CD4-positive, alpha-beta T cell treated with Interleukin-1 beta for 1 hour (primary cell): Measurements from ENCODE around the gene TMEM119.

Experiments
- DNase-seq, 2 donors: peaks; one replicate each; pipeline ENCODE4 v3.0.0-alpha.2; 2020 to 2022

The TMEM119 gene

DNA sequence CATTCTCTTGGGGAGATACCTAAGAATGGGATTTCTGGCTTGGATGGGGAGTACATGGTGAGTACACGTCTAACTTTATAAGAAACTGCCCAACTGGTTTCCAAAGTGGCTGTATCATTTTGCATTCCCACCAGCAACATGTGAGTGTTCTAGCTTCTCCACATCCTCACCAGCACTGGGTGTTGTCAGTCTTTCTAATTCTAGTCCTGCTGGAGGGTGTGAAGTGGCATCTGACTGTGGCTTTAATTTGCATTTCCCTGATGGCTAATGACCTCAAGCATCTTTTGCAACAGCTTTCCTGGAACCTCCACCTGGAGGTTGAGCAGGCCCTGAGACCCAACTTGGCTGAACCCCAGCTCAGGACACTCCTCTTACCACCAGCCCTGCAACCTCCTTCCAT, 18.0 kb upstream of the TMEM119 start:
- DNase-seq: no peak

DNA sequence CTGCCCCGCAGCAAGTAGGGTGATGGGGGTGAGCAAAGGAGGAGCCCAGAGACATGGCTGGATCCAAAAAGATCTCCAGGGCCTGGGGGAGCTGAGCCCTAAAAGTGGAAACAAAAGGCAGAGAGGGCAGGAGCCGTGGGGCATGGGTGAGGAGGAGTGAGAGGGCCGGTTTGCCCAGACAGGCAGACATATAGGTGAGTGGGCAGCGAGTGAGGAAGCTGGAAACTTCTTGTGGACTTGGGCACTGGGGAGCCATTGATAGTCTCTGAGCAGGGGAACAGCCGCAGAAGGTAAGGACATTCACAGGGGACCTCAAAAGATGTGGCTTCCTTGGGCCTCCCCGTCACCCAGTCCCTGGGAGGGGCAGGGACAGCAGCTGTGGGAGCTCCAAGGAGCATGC, 16.8 kb upstream of the TMEM119 start:
- DNase-seq: no peak

DNA sequence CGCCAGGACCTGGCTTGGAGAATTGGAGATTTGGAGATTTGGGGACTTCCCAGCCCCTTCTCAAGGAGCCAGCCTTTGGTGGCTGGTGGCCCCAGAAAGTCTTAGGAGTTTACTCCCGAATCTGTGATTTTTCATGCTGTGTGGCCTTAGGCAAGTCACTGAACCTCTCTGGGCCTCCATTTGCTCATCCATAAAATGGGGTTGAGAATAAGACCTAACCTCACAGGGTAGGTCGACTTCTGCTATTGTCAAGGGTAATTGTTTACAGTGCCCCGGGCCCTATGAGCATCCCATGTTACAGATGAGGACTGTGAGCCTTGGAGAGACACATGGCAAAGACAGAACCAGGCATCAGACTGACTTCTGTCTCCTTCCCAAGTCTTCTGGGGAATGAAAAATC, 16.2 kb upstream of the TMEM119 start:
- DNase-seq: no peak

DNA sequence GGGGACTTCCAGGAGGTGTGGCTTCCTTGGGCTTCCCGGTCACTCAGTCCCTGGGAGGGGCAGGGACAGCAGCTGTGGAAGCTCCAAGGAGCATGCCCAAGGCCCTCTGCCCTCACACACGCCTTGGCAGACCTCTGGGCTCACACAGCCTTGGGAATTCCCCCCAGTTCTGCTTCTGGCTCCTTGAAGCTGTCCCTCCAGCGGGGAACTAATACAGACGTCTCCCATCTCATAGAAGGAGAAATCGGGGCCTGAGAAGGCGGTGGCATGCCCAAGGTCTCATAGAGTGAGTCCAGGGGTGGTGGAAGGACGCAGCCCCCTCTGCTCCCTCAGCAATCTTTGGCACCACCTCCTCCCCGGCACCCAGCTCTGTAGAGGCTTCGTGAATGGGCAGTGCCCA, 15.7 kb upstream of the TMEM119 start:
- no peak for DNase-seq

DNA sequence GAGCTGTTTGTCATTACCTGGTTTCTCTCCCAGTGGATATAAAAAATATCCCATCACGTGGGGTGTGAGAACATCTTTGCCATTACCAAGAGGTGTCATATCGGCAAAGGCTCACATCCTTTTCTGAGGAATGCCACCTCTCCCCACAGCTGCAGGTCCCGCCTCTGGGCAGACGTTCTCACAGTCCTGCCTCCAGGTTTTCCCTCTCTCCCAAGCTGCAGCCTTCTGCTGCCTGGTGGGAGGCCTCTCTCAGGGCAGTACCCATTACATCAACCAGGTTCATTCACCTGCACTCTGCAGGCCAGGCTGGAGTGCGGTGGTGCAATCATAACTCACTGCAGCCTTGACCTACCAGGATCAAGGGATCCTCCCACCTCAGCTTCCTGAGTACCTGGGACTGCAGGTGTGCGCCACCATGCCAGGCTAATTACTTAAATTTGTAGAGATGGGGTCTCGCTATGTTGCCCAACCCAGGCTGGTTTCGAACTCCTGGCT, 15.0 kb upstream of the TMEM119 start:
- no peak for DNase-seq

DNA sequence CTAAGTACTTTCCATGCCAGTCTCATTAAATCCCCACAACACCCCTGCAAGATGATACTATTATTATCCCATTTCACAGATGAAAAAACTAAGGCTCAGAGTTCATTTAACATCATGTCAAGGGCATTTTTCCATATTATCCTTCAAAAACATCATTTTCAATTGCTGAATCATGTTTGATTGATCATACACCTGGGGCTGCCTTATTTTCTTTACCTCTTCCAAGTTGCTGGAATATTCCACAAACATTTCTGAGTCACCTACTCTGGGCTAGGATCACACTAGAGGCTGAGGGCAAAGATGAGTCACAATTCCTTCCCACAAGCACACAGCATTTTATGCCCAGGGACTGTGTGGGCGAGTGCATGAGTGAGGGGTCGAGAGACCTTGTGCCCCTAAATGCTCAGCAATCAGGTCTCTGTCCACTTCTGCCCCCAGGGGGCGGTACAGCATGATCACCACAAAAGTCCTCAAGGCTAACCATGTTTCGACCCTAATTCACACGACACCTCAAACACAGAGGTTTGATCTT, 14.1 kb upstream of the TMEM119 start:
- DNase-seq: peak; percentile 51 to 65

DNA sequence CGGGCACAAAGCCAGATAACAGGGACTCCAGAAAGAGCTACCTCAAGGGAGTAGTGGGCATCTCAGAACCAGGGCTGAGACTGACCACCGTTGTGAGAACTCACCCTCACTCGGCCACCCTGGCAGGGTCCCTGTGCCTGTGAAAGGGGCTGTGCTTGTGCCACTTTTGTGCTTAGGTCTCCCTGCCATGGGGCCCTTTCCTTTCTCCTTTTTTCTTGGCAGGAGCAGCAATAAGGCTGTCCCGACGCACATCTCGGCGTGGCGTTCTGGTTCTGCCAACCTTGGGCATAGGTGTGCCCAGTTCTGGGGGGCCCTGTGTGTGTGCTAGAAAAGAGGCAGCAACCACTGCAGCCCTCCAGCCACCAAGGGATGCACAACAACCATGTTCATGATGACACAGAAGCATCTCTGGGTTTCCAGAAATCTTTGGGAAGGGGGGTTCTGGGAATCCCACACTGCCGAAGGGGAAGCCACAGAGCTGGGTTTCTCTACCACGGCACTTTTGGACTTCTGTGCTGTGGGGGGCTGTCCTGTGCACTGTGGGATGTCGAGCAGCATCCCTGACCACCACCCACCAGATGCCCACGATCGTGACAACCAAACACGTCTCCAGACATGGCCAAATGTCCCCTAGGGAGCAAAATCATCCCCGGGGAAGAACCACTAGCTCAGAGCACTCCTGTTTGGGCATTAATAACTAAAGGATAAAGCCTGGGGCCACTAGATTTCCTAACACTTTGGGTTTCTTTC, 13.1 kb upstream of the TMEM119 start:
- no peak for DNase-seq

DNA sequence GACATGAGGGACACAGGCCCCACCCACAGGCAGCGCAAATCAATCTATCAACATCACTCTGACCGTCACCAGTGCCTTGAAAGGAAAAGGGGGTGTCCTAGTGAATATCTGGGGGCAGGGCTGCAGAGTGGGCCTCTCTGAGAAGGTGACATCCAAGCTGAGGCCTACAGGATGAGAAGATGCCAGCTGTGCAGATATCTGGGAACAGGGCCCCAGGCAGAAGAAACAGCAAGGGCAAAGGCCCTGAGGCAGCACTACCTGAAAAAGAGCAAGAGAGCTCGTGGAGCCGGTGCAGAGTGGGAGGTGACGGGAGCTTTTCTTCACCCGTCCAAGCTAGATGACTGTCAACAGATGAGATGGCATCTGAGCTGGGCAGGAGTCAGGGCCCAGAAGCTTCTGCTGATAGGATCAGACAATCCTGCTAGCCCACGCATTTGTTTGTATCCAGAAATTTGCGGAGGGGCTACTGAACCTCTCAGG, 12.5 kb upstream of the TMEM119 start:
- no peak for DNase-seq

DNA sequence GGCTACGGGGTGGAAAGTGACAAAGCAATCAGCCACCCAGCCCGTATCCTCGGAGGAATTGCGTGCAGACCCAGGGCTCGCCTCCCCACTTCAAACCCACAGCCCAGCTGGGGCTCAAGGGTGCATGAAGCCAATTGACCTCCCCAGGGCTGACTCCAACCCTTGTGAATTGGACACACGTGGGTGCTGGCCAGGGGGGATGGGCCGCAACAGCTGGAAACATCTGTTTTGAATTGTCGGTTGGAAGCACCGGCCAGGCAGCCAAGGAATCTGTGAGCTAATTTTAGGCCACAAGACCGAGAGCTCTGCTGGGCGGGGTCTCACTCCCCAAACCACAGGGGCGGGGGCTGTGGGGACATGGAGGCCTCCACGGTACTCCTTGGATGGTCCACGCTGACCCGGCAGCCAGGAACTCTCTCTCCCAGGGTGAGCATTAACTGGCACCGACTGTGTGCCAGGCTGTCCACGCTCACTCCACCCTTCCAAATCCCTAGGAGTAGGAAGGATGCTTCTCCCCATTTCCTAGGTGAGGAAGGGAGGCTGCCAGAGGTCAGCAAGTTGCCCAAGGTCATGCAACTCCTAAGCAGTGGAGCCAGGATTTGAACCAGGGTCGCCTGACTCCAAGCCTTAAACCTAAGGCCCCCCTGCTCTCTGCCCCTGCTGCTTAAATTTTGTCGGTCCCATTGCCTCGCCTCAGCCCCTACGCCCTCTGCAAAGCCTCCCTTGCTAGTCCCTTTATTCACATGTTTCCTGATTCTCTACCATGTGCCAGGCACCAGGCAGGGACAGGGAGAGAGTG, 11.9 kb upstream of the TMEM119 start:
- no peak for DNase-seq

DNA sequence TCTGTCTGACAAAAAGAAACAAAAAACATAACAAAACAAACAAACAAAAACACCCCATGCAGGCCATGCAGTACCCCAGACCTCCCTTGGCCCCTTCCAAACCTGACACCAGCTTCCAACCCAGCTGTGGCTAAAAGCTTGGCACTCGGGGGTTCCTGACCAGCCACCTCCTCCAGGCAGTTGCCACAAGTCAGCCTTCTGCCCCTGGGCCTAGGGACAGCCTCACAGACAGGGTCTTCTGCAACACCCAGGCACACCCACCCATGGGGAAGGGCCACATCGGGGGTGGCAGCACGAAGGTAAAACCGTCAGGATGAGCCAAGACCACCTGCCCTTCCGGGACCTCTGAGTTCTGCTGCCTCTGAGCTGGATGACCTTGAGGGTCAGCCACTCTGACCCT, 10.7 kb upstream of the TMEM119 start:
- no peak for DNase-seq

DNA sequence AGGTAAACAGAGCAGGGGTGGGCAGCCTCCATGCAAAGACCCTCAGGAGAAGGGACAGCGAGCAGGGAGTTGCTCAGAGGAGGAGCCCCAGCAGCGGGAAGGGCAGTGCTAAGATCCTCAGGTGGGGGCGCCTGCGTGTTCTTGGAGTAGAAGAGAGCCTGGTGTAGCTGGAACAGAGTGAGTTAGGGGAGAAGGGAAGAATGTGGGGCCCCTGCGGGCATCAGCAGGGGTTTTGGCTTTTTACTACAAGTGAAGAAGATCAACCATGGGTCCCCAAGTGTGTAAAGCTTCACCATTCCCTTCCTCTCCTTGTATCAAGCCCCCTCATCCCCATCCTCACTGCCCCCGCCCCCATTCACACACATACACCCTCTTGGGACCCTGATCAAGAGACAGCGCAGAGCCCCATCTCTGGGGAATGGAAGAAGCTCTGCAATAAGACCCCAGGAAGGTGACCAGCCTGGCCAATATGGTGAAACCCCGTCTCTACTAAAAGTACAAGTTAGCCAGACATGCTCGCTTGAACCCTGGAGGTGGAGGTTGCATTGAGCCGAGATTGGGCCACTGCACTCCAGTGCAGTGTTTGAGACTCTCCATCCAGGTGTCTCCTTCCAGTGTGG, 10.2 kb upstream of the TMEM119 start:
- DNase-seq: no peak

DNA sequence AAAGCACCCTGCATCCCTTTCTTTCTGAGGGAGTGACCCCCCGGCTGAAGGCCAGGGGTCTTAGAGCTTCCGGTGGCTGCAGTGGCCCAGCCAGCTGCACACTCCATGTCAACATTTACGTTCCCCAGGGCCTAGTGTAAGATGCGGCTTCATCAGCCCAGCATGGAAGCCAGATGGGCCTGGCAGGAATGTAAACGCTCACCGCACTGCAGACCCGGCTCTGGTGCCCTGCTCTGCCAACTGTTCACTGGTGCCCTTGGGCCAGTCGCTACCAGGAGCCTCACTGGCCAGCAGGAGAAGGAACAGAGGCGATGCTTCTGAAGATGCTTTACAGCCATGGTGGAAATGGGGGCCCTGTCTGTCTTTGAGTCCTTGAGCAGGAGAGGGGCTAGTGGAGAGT, 8.6 kb upstream of the TMEM119 start:
- no peak for DNase-seq

DNA sequence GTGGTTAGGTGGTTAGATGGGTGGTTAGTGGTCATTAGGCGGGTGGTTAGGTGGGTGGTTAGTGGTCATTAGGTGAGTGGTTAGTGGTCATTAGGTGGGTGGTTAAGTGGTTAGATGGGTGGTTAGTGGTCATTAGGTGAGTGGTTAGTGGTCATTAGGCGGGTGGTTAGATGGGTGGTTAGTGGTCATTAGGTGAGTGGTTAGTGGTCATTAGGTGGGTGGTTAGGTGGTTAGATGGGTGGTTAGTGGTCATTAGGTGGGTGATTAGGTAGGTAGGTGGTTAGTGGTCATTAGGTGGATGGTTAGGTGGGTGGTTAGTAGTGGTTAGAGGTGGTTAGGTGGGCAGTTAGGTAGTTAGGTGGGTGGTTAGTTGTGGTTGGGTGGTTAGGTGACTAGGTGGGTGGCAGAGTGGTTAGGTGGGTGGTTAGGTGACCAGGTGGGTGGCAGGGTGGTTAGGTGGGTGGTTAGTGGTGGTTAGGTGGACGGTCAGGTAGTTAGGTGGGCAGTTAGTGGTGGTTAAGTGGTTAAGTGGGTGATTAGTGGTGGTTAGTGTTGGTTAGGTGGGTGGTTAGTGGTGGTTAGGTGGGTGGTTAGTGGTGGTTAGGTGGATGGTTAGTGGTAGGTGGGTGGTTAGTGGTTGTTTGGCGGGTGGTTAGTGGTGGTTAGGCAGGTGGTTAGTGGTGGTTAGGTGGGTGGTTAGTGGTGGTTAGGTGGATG, 8.0 kb upstream of the TMEM119 start:
- DNase-seq: no peak

DNA sequence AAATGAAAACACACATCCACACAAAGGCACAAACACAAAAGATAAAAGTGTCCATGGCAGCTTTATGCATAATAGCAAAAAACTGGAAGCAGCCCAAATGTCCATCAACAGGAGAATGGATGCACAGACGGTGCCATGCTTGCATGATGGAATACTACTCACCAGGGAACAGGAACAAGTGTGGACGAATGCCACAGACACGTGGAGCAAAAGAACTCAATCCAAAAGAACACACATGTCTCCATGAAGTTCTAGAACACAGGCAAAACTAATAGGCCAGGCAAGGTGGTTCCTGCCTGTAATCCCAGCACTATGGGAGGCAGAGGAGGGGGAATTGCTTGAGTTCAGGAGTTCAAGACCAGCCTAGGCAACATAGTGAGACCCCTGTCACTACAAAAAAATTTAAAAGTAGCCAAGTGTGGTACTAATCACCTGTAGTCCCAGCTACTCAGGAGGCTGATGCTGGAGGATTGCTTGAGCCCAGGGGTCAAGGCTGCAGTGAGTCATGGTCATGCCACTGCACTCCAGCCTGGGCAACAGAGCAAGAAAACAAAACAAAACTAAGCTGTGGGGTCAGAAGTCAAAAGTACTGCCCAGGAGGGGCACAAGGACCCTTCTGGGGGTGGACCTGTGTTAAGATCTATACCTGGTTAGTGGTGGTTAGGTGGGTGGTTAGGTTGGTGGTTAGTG, 7.3 kb upstream of the TMEM119 start:
- DNase-seq: no peak

DNA sequence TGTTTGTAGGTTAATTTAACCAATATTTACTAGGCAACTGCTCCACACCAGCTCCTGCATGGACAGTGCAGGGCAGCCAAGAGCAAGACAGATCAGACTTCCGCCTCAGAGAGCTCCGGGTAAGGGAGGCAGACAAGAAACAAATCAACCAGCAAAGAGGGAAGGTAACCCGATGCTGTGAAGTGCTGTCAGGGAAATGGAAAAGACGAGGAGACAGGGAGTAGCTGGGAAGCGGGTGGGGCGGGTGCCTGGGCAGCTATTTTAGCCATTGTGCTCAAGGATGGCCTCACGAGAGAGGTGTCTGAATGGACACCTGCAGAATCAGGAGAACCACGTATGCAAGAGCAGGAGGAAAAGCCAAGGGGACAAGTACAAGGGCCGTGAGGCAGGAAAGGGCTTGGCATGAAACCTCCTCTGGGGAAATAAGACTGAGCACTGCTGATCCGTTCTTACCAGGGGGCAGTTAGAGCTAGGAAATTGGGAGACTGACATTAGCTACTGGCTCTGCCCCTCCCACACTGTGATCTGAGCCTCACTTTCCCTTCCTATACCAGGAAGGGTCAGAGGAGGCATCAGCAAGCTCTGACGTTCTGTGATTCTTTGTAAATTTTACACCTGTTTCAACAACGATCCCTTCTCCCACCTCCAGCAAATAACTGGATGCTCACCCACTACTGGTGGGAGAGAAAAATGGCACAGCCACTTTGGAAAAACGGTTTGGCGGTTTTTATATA, 6.5 kb upstream of the TMEM119 start:
- no peak for DNase-seq

DNA sequence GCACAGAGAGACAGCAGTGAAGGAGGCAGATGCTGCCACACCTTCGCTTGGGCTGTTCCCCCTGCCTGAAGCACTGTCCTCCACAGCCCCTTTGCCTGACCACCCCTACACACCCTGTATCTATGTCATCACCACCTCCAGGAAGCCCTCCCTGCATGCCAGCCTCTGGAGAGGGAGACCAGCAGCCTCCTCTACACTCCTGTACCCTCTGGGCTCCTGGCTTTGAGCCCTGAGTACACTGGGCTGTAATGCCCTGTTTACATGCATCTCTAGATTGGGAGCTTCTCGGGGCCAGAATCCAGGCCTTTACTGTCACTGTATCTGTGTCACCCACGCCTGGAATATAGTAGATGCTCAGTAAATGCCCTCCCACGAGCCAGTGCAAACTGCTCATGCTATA, 5.9 kb upstream of the TMEM119 start:
- DNase-seq: no peak

DNA sequence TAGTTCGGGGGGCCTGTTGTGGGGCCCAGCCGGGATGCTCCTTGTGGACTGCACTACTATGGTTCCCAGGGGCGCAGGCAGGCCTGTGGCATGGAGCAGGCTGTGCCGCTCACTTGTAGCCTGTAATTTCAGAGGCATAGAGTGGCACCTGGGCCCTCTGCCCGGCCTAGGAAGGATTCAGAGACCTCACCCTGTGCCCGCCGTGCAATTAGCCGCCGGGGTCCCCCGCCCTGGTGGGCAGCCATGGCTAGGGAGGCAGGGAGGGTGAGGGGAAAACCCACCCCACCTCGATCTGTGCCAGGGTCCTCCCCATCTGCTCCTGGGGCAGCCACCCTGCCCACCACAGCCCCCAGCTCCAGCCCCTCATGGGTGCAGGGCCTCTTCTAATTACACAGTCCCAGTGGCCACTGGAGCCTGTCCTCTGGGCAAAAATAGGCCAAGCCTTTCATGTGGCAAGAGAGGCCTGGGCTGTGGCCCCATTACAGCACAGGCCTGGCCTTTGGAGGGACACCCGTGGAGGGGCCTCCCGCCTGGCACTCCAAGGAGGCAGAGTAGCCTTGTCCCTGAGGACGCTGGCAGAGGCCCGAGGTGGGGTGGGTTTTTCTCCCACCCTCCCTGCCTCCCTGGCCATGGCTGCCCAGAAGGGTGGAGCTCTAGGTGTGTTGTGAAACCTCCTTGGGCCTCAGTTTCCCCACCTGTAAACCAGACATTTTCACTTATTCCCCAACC, 5.3 kb upstream of the TMEM119 start:
- no peak for DNase-seq

DNA sequence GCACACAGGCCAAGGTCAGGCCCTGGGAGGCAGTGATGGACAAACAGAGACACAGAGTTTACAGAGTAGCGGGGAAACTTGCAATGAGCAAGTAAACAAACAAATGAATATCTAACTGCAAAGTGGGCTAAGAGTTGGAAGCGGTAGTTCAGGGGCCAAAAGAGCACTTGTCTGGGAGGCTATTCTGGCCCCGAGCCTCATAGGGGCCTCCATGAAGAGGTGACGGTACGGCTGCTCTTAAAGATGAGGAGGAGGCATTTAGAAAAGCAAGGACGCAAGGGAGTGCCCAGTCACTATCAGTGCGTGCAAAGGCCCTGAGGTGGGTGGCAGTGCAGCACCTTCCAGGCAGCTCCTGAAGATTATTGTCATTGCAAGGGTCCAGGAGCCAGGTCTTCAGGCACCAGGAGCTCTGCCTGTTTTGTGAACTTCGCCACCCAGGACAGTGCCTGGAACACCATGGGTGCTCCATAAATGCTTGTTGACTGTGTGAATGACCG, 4.4 kb upstream of the TMEM119 start:
- no peak for DNase-seq

DNA sequence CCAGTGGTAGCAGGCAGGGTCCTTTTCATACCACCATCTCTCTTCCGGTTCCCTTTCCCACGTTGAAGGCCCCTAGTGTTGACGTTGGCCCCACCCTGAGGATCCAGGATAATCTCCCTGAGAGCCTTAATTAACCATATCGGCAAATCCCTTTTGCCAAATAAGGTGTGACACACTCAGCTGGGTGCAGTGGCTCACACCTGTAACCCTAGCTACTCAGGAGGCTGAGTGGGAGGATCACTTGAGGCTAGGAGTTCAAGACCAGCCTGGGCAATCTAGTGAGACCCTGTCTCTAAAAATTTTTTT, 2.8 kb upstream of the TMEM119 start:
- no peak for DNase-seq

DNA sequence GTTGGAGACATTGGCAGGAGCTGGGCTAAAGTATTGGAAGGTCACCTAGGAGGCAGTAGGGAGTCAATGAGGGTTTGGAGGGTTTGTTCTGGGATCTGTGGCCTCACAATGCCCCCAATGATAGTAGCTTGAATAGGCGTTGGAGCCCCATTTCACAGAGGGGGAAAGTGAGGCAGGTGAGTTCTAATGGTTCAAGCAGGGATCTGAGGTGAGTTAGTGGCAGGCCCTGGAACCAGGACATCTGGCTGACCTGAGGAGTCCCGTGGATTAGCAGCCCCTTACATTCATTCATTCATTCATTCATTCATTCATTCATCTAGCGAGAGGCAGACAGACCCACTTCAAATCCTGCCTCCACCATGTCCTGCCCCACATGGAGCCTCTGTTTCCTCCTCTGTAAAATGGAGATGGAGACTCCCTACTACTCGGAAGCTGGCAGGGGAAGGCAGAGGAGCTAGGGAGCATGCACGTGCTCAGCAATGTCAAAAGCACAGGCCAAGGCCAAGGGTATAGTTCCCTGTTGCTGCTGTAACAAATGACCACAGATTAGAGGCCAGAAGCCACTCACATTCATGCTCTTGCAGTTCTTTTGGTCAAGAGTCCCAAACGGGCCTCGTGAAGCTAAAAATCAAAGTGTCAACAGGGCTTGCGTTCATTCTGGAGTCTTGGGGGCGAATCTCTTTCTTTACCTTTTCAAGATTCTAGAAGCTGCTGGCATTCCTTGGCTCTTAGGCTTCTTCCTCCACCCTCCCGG, 2.2 kb upstream of the TMEM119 start:
- DNase-seq: no peak
